HG02973 (cell line): ENCODE measurements around the gene NCAM1.

ENCODE experiments used
- ATAC-seq: cut with Tn5 transposase; IDR thresholded peaks from one replicate; pipeline ENCODE4 v1.9.1; 2021; ENCODE audit warnings: moderate library complexity; ENCODE audit not compliant: unreplicated experiment

The NCAM1 gene

GRCh38 chr11:113271551-113272245 is 310.5 kb downstream of the NCAM1 start:
- no peak for ATAC-seq

GRCh38 chr11:113272281-113272680 is 311.1 kb downstream of the NCAM1 start:
- no peak for ATAC-seq

DNA sequence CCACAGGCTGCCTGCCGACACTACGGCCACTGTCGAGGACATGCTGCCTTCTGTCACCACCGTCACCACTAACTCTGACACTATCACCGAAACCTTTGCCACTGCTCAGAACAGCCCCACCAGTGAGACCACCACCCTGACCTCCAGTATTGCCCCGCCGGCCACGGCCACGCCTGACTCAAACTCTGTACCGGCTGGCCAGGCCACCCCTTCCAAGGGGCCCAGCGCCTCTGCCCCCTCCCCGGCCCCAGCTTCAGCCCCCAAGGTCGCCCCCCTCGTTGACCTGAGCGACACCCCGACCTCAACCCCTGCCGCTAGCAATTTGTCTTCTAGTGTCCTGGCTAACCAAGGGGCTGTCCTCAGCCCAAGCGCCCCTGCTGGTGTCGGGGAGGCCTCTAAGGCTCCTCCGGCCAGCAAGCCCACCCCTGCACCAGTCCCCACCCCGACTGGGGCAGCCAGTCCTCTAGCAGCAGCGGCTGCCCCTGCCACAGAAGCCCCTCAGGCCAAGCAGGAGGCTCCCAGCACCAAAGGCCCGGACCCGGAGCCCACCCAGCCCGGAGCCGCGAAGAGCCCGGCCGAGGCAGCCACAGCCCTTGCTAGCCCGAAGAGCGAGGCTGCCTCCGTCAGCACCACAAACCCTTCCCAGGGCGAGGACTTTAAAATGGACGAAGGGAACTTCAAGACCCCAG is 311.9 kb downstream of the NCAM1 start:
- ATAC-seq, result no peak

DNA sequence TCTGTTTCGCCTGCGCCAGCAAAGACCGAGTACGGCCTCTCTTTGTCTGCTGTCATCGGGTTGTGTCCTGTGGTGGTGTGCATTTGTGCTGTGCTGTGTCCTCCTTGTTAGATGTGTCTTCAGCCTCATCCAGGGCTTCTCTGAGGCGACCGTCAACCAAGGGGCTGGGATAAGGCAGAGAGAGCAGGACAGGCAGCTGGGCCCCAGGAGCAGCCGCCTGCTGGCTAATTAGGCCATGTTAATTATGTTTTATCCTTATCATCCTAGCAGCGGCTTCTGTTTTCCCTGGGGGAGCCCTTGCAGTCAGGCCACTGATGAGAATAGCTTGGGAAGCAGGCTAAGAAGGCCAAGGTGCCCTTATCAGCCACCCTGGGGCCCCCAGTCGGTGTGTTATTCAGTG is 312.5 kb downstream of the NCAM1 start:
- no peak for ATAC-seq

DNA sequence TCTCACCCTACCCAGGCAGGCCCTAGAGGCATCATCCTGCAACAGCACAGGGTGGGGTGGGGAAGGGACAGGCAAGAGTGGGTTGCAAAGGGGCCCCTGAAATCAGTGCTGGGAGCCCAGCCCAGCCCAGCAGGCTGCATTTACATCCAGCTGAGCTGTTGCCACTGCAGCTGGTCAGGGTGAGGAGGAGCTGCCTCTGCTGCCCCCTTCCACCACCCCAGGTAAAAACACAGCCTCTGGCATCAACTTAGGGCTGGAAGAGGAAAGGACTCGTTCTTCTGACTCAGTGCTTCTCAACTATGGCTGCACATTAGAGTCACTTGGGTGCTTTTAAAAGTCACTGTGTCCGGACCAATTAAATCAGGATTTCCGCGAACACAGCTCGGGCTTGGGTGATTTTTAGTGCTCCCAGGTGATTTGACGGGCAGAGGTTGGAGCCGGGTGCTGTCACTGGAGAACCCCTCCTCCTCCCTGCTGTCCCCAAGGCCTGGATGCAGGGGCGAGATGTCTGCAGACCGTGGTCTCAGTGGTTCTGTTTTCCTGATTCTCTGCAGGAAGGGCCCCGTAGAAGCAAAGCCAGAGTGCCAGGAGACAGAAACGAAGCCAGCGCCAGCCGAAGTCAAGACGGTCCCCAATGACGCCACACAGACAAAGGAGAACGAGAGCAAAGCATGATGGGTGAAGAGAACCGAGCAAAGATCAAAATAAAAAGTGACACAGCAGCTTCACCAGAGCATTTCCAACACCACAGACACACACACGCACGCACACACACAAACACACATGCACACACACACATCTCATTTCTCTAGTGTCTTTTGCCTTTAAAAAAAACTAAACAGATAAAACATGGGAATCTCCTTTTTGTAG is 313.7 kb downstream of the NCAM1 start:
- no peak for ATAC-seq

- no peak for ATAC-seq
These were observed 314.4 kb downstream of the NCAM1 start for GRCh38 chr11:113275602-113276001.

- ATAC-seq, result no peak
These were observed 315.2 kb downstream of the NCAM1 start for GRCh38 chr11:113276466-113276865.

DNA sequence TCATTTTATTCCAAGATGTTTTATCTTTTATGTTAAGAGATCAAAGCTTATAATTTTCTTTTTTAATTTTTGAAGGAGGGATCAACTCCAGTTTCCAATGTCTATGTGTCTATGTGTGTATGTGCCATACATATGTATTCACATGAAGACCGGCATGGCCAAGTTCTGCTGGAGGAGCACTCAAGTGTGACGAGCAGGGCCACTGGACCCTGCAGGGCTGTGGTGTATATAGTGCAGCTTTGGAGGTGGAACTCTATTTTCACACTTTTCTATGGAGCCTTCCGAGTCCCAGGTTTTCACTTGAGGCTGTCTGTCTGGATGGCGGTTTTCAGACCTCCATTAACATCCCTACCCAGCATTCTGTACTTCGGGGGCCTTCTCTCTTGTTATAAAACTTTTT is 316.7 kb downstream of the NCAM1 start:
- ATAC-seq, result no peak

DNA sequence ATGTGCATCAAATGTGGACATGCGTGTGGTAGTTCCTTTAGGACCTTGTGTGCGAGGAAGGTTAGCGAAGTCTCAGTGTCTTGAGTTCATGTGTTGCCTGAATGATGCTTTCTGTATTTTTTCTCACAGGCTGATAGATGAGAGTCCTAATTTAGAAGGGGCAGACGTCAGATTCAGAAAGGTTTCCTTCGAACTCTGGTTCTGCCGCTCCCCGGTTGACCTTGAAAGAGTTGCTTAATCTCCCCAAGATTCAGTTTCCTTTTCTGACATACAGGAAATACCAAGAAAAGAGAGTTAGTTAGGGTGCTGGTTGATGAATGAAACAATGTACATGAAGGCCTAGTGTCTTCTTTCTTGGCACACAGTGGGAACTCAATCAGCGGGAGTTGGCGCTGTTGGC is 317.3 kb downstream of the NCAM1 start:
- ATAC-seq, result no peak

GRCh38 chr11:113278925-113279324 is 317.7 kb downstream of the NCAM1 start:
- no peak for ATAC-seq

- ATAC-seq, result no peak
These were observed 318.4 kb downstream of the NCAM1 start for GRCh38 chr11:113279591-113279990.

GRCh38 chr11:113281052-113281725 is 320.0 kb downstream of the NCAM1 start:
- ATAC-seq, result no peak

DNA sequence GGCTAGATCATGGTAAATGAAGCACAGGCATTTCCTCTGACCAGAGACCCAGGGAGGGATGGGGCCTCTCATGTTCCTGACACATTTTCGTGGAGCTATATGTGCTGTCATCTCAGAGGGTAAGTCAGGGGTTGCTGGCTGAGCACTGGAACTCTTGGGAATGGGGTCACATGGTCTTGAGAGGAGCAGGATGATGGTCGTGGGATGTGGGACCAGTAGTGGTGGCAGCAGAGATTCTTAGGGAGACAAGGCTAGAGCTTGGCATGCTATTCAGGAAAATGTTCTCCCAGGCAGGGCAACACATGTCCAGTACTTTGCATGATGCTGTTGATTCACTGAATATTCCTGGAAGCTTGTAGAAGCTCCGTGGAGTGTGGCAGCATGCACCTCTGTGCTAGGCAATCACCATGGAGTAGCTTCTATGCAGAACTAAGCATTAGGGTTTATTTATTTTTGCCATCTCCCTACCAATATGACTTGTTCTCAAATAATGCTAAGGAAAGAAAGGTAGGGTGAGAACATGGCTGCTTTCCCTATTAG is 321.7 kb downstream of the NCAM1 start:
- ATAC-seq, result no peak

GRCh38 chr11:113283881-113284280 is 322.7 kb downstream of the NCAM1 start:
- ATAC-seq, result no peak

GRCh38 chr11:113286009-113286408 is 324.8 kb downstream of the NCAM1 start:
- ATAC-seq, result no peak

- ATAC-seq, result no peak
These were observed 325.6 kb downstream of the NCAM1 start for GRCh38 chr11:113286509-113287497.

- no peak for ATAC-seq
These were observed 326.6 kb downstream of the NCAM1 start for GRCh38 chr11:113287801-113288200.

DNA sequence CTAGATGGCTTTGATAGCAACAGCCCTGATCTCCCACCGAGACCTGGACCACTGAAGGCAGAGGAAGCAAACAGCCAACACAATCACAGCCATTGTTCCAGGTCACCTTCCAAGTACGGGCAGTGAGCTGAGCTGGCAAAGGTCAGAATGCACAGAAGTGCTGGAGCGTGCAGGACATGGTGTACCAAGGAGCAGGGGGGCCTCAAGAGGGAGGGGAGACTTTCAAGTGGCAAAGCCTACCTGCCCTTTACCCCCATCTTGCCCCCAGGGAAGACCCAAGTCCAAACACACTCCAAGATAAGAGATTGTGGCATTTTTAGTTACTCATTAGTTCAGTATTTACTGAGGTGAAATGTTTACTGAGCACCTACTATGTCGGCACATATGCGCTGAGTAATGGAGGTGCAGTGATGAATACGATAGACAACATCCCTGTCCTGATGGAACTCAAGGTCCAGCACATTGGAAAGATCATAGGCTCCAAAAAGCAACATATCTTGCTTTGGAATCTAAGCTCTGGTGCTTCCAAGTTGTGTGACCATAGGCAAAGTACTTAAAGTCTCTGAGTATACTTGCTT is 327.2 kb downstream of the NCAM1 start:
- ATAC-seq, result no peak

GRCh38 chr11:113289431-113290187 is 328.4 kb downstream of the NCAM1 start:
- ATAC-seq, result peak; percentile 88
